ENCODE measurements around the gene PPP1CA.

- TF ChIP-seq CTCF (IDR thresholded peaks at IDR 0.05; ENCODE audit: borderline replicate concordance, extremely low read depth, low read length, poor library complexity, severe bottlenecking): no peak
- TF ChIP-seq EZH2 (IDR thresholded peaks at IDR 0.05; ENCODE audit: borderline replicate concordance, low read depth, low read length, severe bottlenecking): no peak
These were observed 8.2 kb downstream of the PPP1CA start for GRCh38 chr11:67393437-67393836.
